Left cardiac atrium (tissue), 4 donors: Measurements from ENCODE around the gene NDFIP2. TPM values are rescaled to one million over a fixed set of nuclear protein-coding genes. Genes with fewer than 3 reads are reported as not detected.

Experiments used
- ATAC-seq, 2 donors: fragments of 200-7000 bp; cut with Tn5 transposase; one replicate each; pipeline ENCODE4 v1.9.1; 2020; ENCODE audit warnings: mild to moderate bottlenecking in 2 of 2, moderate library complexity in 2 of 2
- DNase-seq: peaks from one replicate; pipeline ENCODE4 v3.0.0-alpha.2; 2020
- intact Hi-C, 2 donors: fragments of 100-400 bp; cut with DNase I; formaldehyde crosslinking; loops; one replicate each; pipeline versions ENCODE4 v1.14.1 to v1.15.1; 2022 to 2023
- total RNA-seq, 2 donors: library from RNA; stranded (reverse); fragmentation: NEBNext Ultra II Directional; extraction: Animal tissue kit (Norgen Biotek cat#: 25700); gene quantifications; one replicate each; pipeline ENCODE4 v1.2.1, GENCODE V29; 2021
- donor health status: DM: no; HTN: yes; CAD: no.
- donor health status: DM: no; HTN: yes; CAD: no; lungs with severe emphysema.
- donor health status: DM: yes; HTN: yes; CAD: no.
- donor health status: Dilated cardiomyopathy.

NDFIP2 gene
- total RNA-seq, 2 donors from 2014 or later: 30.9 to 39.0 TPM

GRCh38 chr13:79486433-79487188 is 5.7 kb downstream of the NDFIP2 start:
- DNase-seq (no peak), ATAC-seq (no peak)
- intact Hi-C loops: no loop called here

- no peak for ATAC-seq
- intact Hi-C loops: no loop called here
- no peak for DNase-seq
These were observed 9.4 kb downstream of the NDFIP2 start for GRCh38 chr13:79490326-79490725.

GRCh38 chr13:79490824-79491223 is 9.9 kb downstream of the NDFIP2 start:
- intact Hi-C loops: no loop called here

GRCh38 chr13:79491715-79492114 is 10.8 kb downstream of the NDFIP2 start:
- intact Hi-C loops: no loop called here
- DNase-seq (no peak), ATAC-seq (peak in 1 of 2 donors; percentile 50)

More at GRCh38 chr13:79490824-79491223, 9.9 kb downstream of the NDFIP2 start:
- ATAC-seq (no peak), DNase-seq (no peak)

GRCh38 chr13:79492313-79492798 is 11.4 kb downstream of the NDFIP2 start:
- intact Hi-C loops: no loop called here
- peak in 1 of 2 donors; percentile 70 for ATAC-seq
- DNase-seq: no peak

GRCh38 chr13:79492918-79493594 is 12.1 kb downstream of the NDFIP2 start:
- ATAC-seq (no peak), DNase-seq (no peak)
- intact Hi-C loops: no loop called here

- intact Hi-C loops: no loop called here
- no peak for DNase-seq
- ATAC-seq: no peak
These were observed 15.2 kb downstream of the NDFIP2 start for GRCh38 chr13:79496188-79496587.

GRCh38 chr13:79497064-79497463 is 16.1 kb downstream of the NDFIP2 start:
- intact Hi-C loops: no loop called here
- ATAC-seq: no peak

GRCh38 chr13:79497852-79498251 is 16.9 kb downstream of the NDFIP2 start:
- ATAC-seq: no peak
- no peak for DNase-seq
- intact Hi-C loops: no loop called here

More at GRCh38 chr13:79497064-79497463, 16.1 kb downstream of the NDFIP2 start:
- DNase-seq: no peak

GRCh38 chr13:79500829-79501228 is 19.9 kb downstream of the NDFIP2 start:
- ATAC-seq (no peak), DNase-seq (no peak)
- intact Hi-C loops: no loop called here

GRCh38 chr13:79501538-79502232 is 20.7 kb downstream of the NDFIP2 start:
- DNase-seq: no peak
- intact Hi-C loops: no loop called here
- peak in 1 of 2 donors; percentile 50 for ATAC-seq

- intact Hi-C loops: no loop called here
- ATAC-seq (no peak), DNase-seq (no peak)
These were observed 22.0 kb downstream of the NDFIP2 start for GRCh38 chr13:79502859-79503468.

- DNase-seq: no peak
- peak in 1 of 2 donors; percentile 83 for ATAC-seq
- intact Hi-C loops: no loop called here
These were observed 22.6 kb downstream of the NDFIP2 start for GRCh38 chr13:79503473-79504017.

GRCh38 chr13:79508224-79508961 is 27.4 kb downstream of the NDFIP2 start:
- DNase-seq (no peak), ATAC-seq (no peak)
- intact Hi-C loops: no loop called here

- intact Hi-C loops: no loop called here
- ATAC-seq: no peak
- DNase-seq: no peak
These were observed 30.7 kb downstream of the NDFIP2 start for GRCh38 chr13:79511611-79512010.

- no peak for DNase-seq
- intact Hi-C loops: no loop called here
- no peak for ATAC-seq
These were observed 32.0 kb downstream of the NDFIP2 start for GRCh38 chr13:79512950-79513349.

- ATAC-seq (peak in 1 of 2 donors; percentile 35), DNase-seq (no peak)
- intact Hi-C loops: no loop called here
These were observed 35.6 kb downstream of the NDFIP2 start for GRCh38 chr13:79516595-79516994.

GRCh38 chr13:79519255-79519654 is 38.3 kb downstream of the NDFIP2 start:
- no peak for ATAC-seq
- intact Hi-C loops: no loop called here
- no peak for DNase-seq

GRCh38 chr13:79522583-79522982 is 41.6 kb downstream of the NDFIP2 start:
- no peak for ATAC-seq
- DNase-seq: no peak
- intact Hi-C loops: no loop called here
